ENCODE measurements around the gene HOXC9.

- TF ChIP-seq CTCF (IDR thresholded peaks at IDR 0.05; ENCODE audit: insufficient read depth, low read length), result no peak
- no peak for TF ChIP-seq GABPA (IDR thresholded peaks at IDR 0.05; ENCODE audit: low read depth)
- TF ChIP-seq SPI1 (IDR thresholded peaks at IDR 0.05; ENCODE audit: borderline replicate concordance, low read depth), result no peak
- TF ChIP-seq POLR2AphosphoS5 (IDR thresholded peaks at IDR 0.05; ENCODE audit: low read depth), result no peak
- no peak for TF ChIP-seq REST (IDR thresholded peaks at IDR 0.05; ENCODE audit: insufficient replicate concordance, low read depth)
Observed at GRCh38 chr12:53952871-53953734, 46.9 kb upstream of the HOXC9 start.
